H1 (cell line): ENCODE results near the gene TMEM106A. TPM values are rescaled to one million over a fixed set of nuclear protein-coding genes. Genes with fewer than 3 reads are reported as not detected.

Source experiments
- CTCF ChIA-PET: fragments of 300-600 bp; sonication (Branson Sonifier 250); formaldehyde crosslinking; loops from one replicate; lab custom pipeline; 2021; ENCODE audit not compliant: partially characterized antibody; lab: Charles Lee
- POLR2A ChIA-PET: fragments of 300-600 bp; sonication (Branson Sonifier 250); formaldehyde crosslinking; loops from one replicate; lab custom pipeline; 2021; ENCODE audit warnings: inconsistent platforms; ENCODE audit not compliant: partially characterized antibody; lab: Charles Lee
- DNase-seq, 2 experiments: peaks; one replicate each; pipeline versions ENCODE4 v3.0.0 to v3.0.0-alpha.2; 2010 to 2022; ENCODE audit warnings: low spot score in 2 of 2, low read depth in 1 of 2, mixed read lengths in 1 of 2
- FAIRE-seq: peaks from 2 replicates; lab custom pipeline; 2011; peaks lifted over from hg19 to GRCh38; lab: Jason Lieb, UNC
- H2AFZ ChIP-seq: 2 replicates; pipeline ENCODE4 v1.8.1; 2012; ENCODE audit warnings: low read length, inconsistent platforms
- H2AK5ac ChIP-seq: 2 replicates; pipeline ENCODE4 v1.6.1; 2013; ENCODE audit warnings: low read depth, low read length
- H2BK120ac ChIP-seq: replicated peaks from 2 replicates; pipeline ENCODE3; 2013; ENCODE audit warnings: low read depth, low read length, inconsistent platforms
- H2BK12ac ChIP-seq: 2 replicates; pipeline ENCODE4 v1.6.1; 2013; ENCODE audit warnings: low read depth, low read length
- H2BK15ac ChIP-seq: 2 replicates; pipeline ENCODE4 v1.6.1; 2013; ENCODE audit warnings: low read length
- H2BK20ac ChIP-seq: 2 replicates; pipeline ENCODE4 v1.6.1; 2013; ENCODE audit warnings: low read length
- H2BK5ac ChIP-seq: 2 replicates; pipeline ENCODE4 v1.6.1; 2013; ENCODE audit warnings: low read depth, low read length
- H3K14ac ChIP-seq: 2 replicates; pipeline ENCODE4 v1.6.1; 2013; ENCODE audit warnings: inconsistent platforms; ENCODE audit not compliant: insufficient read length
- H3K18ac ChIP-seq: 2 replicates; pipeline ENCODE4 v1.6.1; 2013; ENCODE audit warnings: low read length; ENCODE audit errors: extremely low read depth
- H3K23ac ChIP-seq: 2 replicates; pipeline ENCODE4 v1.6.1; 2013; ENCODE audit warnings: inconsistent platforms; ENCODE audit not compliant: insufficient read length
- H3K23me2 ChIP-seq: 2 replicates; pipeline ENCODE4 v1.6.1; 2013; ENCODE audit warnings: low read depth, low read length
- H3K27ac ChIP-seq: 2 replicates; pipeline ENCODE4 v1.6.1; 2011; ENCODE audit warnings: low read depth, low read length, inconsistent platforms
- H3K27me3 ChIP-seq, 4 experiments: replicated peaks in 1 of 4; 1 replicate in 1 of 4; 2 replicates in 3 of 4; pipeline versions ENCODE4 v1.6.1 to v1.8.1; 2011 to 2013; ENCODE audit warnings: low read length in 3 of 4, mild to moderate bottlenecking in 3 of 4, inconsistent platforms in 2 of 4, mixed read lengths in 2 of 4, moderate library complexity in 1 of 4; ENCODE audit not compliant: control insufficient read depth in 3 of 4, insufficient read depth in 3 of 4; ENCODE audit errors: extremely low read depth in 1 of 4
- H3K36me3 ChIP-seq, 4 experiments: 2 replicates each; pipeline versions ENCODE4 v1.6.1 to v1.8.1; 2011 to 2013; ENCODE audit warnings: mild to moderate bottlenecking in 4 of 4, low read length in 3 of 4, moderate library complexity in 2 of 4, control low read depth in 1 of 4, inconsistent platforms in 1 of 4; ENCODE audit not compliant: insufficient read depth in 4 of 4, control insufficient read depth in 2 of 4
- H3K4ac ChIP-seq: replicated peaks from 2 replicates; pipeline ENCODE3; 2013; ENCODE audit warnings: low read length, low read depth, mixed read lengths, inconsistent platforms; ENCODE audit not compliant: insufficient read length
- H3K4me1 ChIP-seq, 4 experiments: replicated peaks in 1 of 4; 1 replicate in 1 of 4; 2 replicates in 3 of 4; pipeline versions ENCODE4 v1.6.1 to v1.8.1; 2011 to 2013; ENCODE audit warnings: low read length in 3 of 4, inconsistent platforms in 2 of 4, mixed read lengths in 1 of 4; ENCODE audit not compliant: insufficient read depth in 4 of 4, control insufficient read depth in 3 of 4
- H3K4me2 ChIP-seq, 2 experiments: 2 replicates each; pipeline versions ENCODE4 v1.6.1 to v1.8.1; 2011 to 2013; ENCODE audit warnings: low read depth in 2 of 2, low read length in 2 of 2, control low read depth in 1 of 2, inconsistent platforms in 1 of 2, mild to moderate bottlenecking in 1 of 2; ENCODE audit not compliant: insufficient read depth in 1 of 2
- H3K4me3 ChIP-seq, 4 experiments: fragments of 200-600, 300-600 bp in 1 of 4; sonication (generic), shearing (Covaris generic), sonication (Bioruptor Twin) in 1 of 4; 2 replicates each; pipeline versions ENCODE4 v1.5.1 to v1.8.1; 2011 to 2016; ENCODE audit warnings: low read length in 4 of 4, low read depth in 3 of 4, control low read depth in 2 of 4, inconsistent platforms in 2 of 4, mild to moderate bottlenecking in 2 of 4, mixed read lengths in 1 of 4, moderate library complexity in 1 of 4; ENCODE audit not compliant: insufficient read depth in 2 of 4; ENCODE audit errors: extremely low read depth in 1 of 4
- H3K56ac ChIP-seq: replicated peaks from 2 replicates; pipeline ENCODE3; 2013; ENCODE audit warnings: low read depth, mild to moderate bottlenecking, mixed read lengths, low read length, inconsistent platforms; ENCODE audit not compliant: insufficient read length
- H3K79me1 ChIP-seq: 2 replicates; pipeline ENCODE4 v1.6.1; 2013; ENCODE audit warnings: low read depth, low read length, control low read depth
- H3K79me2 ChIP-seq, 2 experiments: 2 replicates each; pipeline versions ENCODE4 v1.6.1 to v1.8.1; 2012 to 2013; ENCODE audit warnings: low read length in 2 of 2, mild to moderate bottlenecking in 2 of 2, inconsistent platforms in 1 of 2; ENCODE audit not compliant: insufficient read depth in 2 of 2, control insufficient read depth in 1 of 2
- H3K9ac ChIP-seq, 4 experiments: replicated peaks in 1 of 4; 1 replicate in 1 of 4; 2 replicates in 3 of 4; pipeline versions ENCODE4 v1.6.1 to v1.8.1; 2011 to 2013; ENCODE audit warnings: low read depth in 3 of 4, low read length in 3 of 4, control low read depth in 2 of 4, mild to moderate bottlenecking in 2 of 4, moderate library complexity in 2 of 4, inconsistent platforms in 1 of 4; ENCODE audit errors: extremely low read depth in 1 of 4
- H3K9me3 ChIP-seq, 2 experiments: 2 replicates each; pipeline versions ENCODE4 v1.6.1 to v1.8.1; 2012 to 2013; ENCODE audit warnings: mild to moderate bottlenecking in 2 of 2, moderate library complexity in 2 of 2, control low read depth in 1 of 2, inconsistent platforms in 1 of 2, low read depth in 1 of 2, low read length in 1 of 2, mixed read lengths in 1 of 2; ENCODE audit not compliant: insufficient read depth in 2 of 2
- H4K20me1 ChIP-seq, 2 experiments: replicated peaks in 1 of 2; 2 replicates each; pipeline versions ENCODE3 to v1.8.1; 2011 to 2013; ENCODE audit warnings: inconsistent platforms in 2 of 2, low read length in 2 of 2, mild to moderate bottlenecking in 1 of 2; ENCODE audit not compliant: insufficient read depth in 2 of 2, control insufficient read depth in 1 of 2
- H4K5ac ChIP-seq: 2 replicates; pipeline ENCODE4 v1.6.1; 2013; ENCODE audit warnings: low read length, low read depth, mixed read lengths, inconsistent platforms; ENCODE audit not compliant: insufficient read length
- H4K8ac ChIP-seq: 2 replicates; pipeline ENCODE4 v1.8.0; 2013; ENCODE audit warnings: mild to moderate bottlenecking, moderate library complexity, low read length, inconsistent platforms; ENCODE audit not compliant: insufficient read depth; ENCODE audit errors: extremely low read depth
- H4K91ac ChIP-seq: replicated peaks from 2 replicates; pipeline ENCODE3; 2013; ENCODE audit warnings: low read length, mixed read lengths, inconsistent platforms; ENCODE audit not compliant: insufficient read length
- ATF3 ChIP-seq: IDR thresholded peaks from 2 replicates; pipeline ENCODE4 v1.6.1; 2011; ENCODE audit warnings: low read depth, mild to moderate bottlenecking, low read length; ENCODE audit not compliant: insufficient read depth
- BACH1 ChIP-seq: IDR thresholded peaks from 2 replicates; pipeline ENCODE4 v1.6.1; 2012; ENCODE audit warnings: low read length, improper control_type of control experiment
- EZH2 ChIP-seq: fragments of 200-600 bp; sonication (generic); IDR thresholded peaks from 2 replicates; pipeline ENCODE4 v1.7.1; 2012; ENCODE audit warnings: low read depth, mild to moderate bottlenecking, moderate library complexity, low read length, inconsistent platforms; ENCODE audit not compliant: severe bottlenecking
- GABPA ChIP-seq: IDR thresholded peaks from 2 replicates; pipeline ENCODE4 v1.6.1; 2011; ENCODE audit warnings: mild to moderate bottlenecking, low read length, moderate library complexity, borderline replicate concordance; ENCODE audit not compliant: insufficient read depth
- GTF2F1 ChIP-seq: IDR thresholded peaks from 2 replicates; pipeline ENCODE4 v1.6.1; 2012; ENCODE audit warnings: low read depth, low read length, improper control_type of control experiment, borderline replicate concordance
- JUND ChIP-seq: IDR thresholded peaks from 2 replicates; pipeline ENCODE4 v1.6.1; 2011; ENCODE audit warnings: mild to moderate bottlenecking, improper control_type of control experiment, low read length
- KDM5A ChIP-seq: fragments of 200-600 bp; IDR thresholded peaks from 2 replicates; pipeline ENCODE4 v1.7.1; 2012; ENCODE audit warnings: mild to moderate bottlenecking, low read length, inconsistent platforms, mixed read lengths
- MAFK ChIP-seq: IDR thresholded peaks from 2 replicates; pipeline ENCODE4 v1.6.1; 2012; ENCODE audit warnings: low read depth, mild to moderate bottlenecking, improper control_type of control experiment, low read length
- NRF1 ChIP-seq: IDR thresholded peaks from 2 replicates; pipeline ENCODE4 v1.6.1; 2011; ENCODE audit warnings: mild to moderate bottlenecking, low read depth, low read length, improper control_type of control experiment
- POLR2A ChIP-seq, 2 experiments: IDR thresholded peaks; 1 replicate in 1 of 2; 2 replicates in 1 of 2; pipeline ENCODE4 v1.6.1; 2011; ENCODE audit warnings: low read depth in 2 of 2, low read length in 2 of 2, mild to moderate bottlenecking in 2 of 2; ENCODE audit errors: control extremely low read depth in 1 of 2
- POLR2AphosphoS5 ChIP-seq: IDR thresholded peaks from 2 replicates; pipeline ENCODE4 v1.6.1; 2011; ENCODE audit warnings: low read depth, low read length
- POU5F1 ChIP-seq: IDR thresholded peaks from 2 replicates; pipeline ENCODE4 v1.6.1; 2011; ENCODE audit warnings: low read depth, mild to moderate bottlenecking, low read length, moderate library complexity
- RBBP5 ChIP-seq: IDR thresholded peaks from 2 replicates; pipeline ENCODE4 v1.7.1; 2012; ENCODE audit warnings: low read depth, mild to moderate bottlenecking, inconsistent platforms, low read length, moderate library complexity, borderline replicate concordance
- SAP30 ChIP-seq: fragments of 300-600 bp; sonication (generic); IDR thresholded peaks from 2 replicates; pipeline ENCODE4 v1.7.1; 2012; ENCODE audit warnings: low read length, moderate library complexity, mild to moderate bottlenecking, inconsistent platforms; ENCODE audit not compliant: insufficient read depth, insufficient replicate concordance
- SIX5 ChIP-seq: IDR thresholded peaks from 2 replicates; pipeline ENCODE4 v1.6.1; 2011; ENCODE audit warnings: mild to moderate bottlenecking, low read depth, low read length
- WGBS, 2 experiments: shearing (Covaris generic) in 1 of 2; methylation state at CpG; one replicate each; pipeline versions ENCODE4 v1.1.6 to v1.1.7; 2013 to 2015; ENCODE audit warnings: low lambda C conversion rate in 2 of 2, mixed read lengths in 2 of 2, inconsistent platforms in 1 of 2, low coverage in 1 of 2, missing lambda C conversion rate in 1 of 2; ENCODE audit not compliant: insufficient replicate concordance in 2 of 2, insufficient coverage in 1 of 2, insufficient read length in 1 of 2; ENCODE audit errors: extremely low coverage in 1 of 2, missing lambda C conversion rate in 1 of 2; 5-methylcytosine and 5-hydroxymethylcytosine counted together
- polyA plus RNA-seq, 7 experiments: library from polyadenylated mRNA; depleted of rRNA in 3 of 7; stranded (reverse) in 5 of 7; unstranded in 2 of 7; fragments of >200 nt in 5 of 7; fragments of 200-250 nt in 2 of 7; gene quantifications; 1 replicate in 5 of 7; 2 replicates in 1 of 7; 4 replicates in 1 of 7; pipeline versions ENCODE4 v1.2.1 to v1.2.3, GENCODE V29; 2011 to 2013; ENCODE audit warnings: missing spikeins in 2 of 7, mixed read lengths in 2 of 7
- total RNA-seq: library from RNA; stranded (reverse); fragmentation: NEBNext Ultra II Directional; extraction: Animal tissue kit (Norgen Biotek cat#: 25700); gene quantifications from 2 replicates; pipeline ENCODE4 v1.2.1, GENCODE V29; 2021

Gene TMEM106A
- total and polyA plus RNA-seq, 2 of the 8 experiments (the other 6 are each of a cell fraction or from before 2014, with no cell fraction given) = 3.2 to 5.4 TPM

- Histone ChIP-seq H3K4me1 (no peaks in the 10 kb centered on the region), H3K79me1 (no peaks in the 10 kb centered on the region), H4K5ac (no peak overlapping the region), H3K4ac (no peak overlapping the region), H2BK15ac (no peak overlapping the region), H3K4me3 (no peak overlapping the region), H2BK12ac (no peak overlapping the region), H3K9me3 (no peaks in the 10 kb centered on the region), H2AFZ (no peak overlapping the region), H4K91ac (no peak overlapping the region), H4K20me1 (peaks cover 0 to 2% of the 10 kb centered on the region in 2 experiments), H3K79me2 (no peaks in the 10 kb centered on the region), H2BK120ac (no peak overlapping the region), H3K27ac (no peak overlapping the region), H2BK5ac (no peak overlapping the region), H3K9ac (no peak overlapping the region), H3K4me2 (no peak overlapping the region), H3K23me2 (no peaks in the 10 kb centered on the region), H3K36me3 (peaks cover 30 to 65% (median 53%) of the 10 kb centered on the region in 4 experiments), H3K27me3 (no peaks in the 10 kb centered on the region), H3K56ac (no peak overlapping the region), H3K18ac (no peak overlapping the region), H2AK5ac (no peak overlapping the region), H3K23ac (no peak overlapping the region), H2BK20ac (no peak overlapping the region), H4K8ac (no peak overlapping the region), H3K14ac (no peak overlapping the region)
- ChIA-PET POLR2A (interaction anchor here (0.6 to 1.3 kb wide), 2 partner anchors 9 to 19 kb away, joined by 3 read pairs; no protein-coding TSS in a partner anchor), CTCF (interaction anchor here (0.7 to 1.1 kb wide), 2 partner anchors 19 to 24 kb away, joined by 3 read pairs; partner anchors contain the start of gene TMEM106A)
- WGBS, 2 experiments = 96% methylated on average over 5 of the region's 5 CpGs; no CpG with 5 or more reads in 1 of the 2 experiments
- FAIRE-seq (no peak), DNase-seq (no peak)
- TF ChIP-seq MAFK (no peak), GABPA (no peak), NRF1 (no peak), SAP30 (no peak), BACH1 (no peak), ATF3 (no peak), KDM5A (no peak), POLR2A (IDR thresholded peaks at IDR 0.05; ENCODE audit: control extremely low read depth in 1 of 2, low read depth in 2 of 2, low read length in 2 of 2) (no peak), RBBP5 (no peak), GTF2F1 (no peak), SIX5 (no peak), POU5F1 (no peak), POLR2AphosphoS5 (no peak), JUND (no peak), EZH2 (no peak)
Measured at GRCh38 chr17:43193251-43193650, 18.4 kb upstream of the TMEM106A start.
